ENCODE results near the gene GAGE10.
"Not testable (repeated sequence)": the region's sequence is repeated elsewhere in the genome, so short reads cannot be mapped to it uniquely, and the experiment has no call there.

Gene GAGE10

DNA sequence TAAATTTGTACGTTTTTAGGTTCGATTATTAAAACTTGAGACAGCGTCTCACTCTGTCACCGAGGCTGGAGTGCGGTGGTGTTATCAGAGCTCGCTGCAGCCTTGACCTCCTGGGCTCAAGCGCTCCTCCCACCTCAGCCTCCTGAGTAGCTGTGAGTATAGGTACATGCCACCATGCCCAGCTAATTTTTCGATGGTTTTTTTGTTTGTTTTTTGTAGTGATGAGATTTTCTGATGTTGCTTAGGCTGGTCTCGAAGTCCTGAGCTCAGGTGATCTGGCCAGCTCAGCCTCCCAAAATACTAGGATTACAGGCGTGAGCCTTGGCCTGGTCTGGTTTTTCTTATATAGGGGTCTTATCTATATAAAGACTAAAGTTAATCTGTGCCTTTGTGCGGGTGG lies 27.0 kb downstream of the GAGE10 start:
- DNase-seq = not testable (repeated sequence)

GRCh38 chrX:49331282-49331681 lies 27.8 kb downstream of the GAGE10 start, which contains the start of gene GAGE13:
Gene GAGE13 (plus strand): TSS chrX:49331582. CDS start chrX:49332738, 1,156 bp downstream.
- DNase-seq = not testable (repeated sequence)

GRCh38 chrX:49331841-49332240 lies 28.4 kb downstream of the GAGE10 start:
- DNase-seq = not testable (repeated sequence)

DNA sequence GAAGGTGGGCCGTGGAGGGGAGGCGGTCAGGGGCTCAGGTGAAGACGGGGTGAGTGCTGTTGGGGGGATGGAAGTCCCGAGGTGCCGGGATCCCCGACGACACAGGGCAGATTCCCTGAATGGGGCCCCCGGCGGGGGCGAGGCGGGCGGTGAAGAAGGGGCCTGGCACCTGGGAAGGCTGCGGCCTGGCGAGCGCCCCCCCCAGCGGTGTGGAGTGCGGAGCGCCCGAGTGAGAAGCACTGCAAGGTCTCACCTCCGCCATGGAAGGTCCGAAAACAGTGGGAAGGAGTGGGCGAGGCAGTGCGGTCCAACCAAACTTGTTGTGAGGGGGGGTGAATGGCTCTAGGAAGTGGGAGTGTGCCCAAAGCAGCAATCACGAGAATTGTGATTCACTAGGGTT lies 38.0 kb downstream of the GAGE10 start:
- DNase-seq = not testable (repeated sequence)

DNA sequence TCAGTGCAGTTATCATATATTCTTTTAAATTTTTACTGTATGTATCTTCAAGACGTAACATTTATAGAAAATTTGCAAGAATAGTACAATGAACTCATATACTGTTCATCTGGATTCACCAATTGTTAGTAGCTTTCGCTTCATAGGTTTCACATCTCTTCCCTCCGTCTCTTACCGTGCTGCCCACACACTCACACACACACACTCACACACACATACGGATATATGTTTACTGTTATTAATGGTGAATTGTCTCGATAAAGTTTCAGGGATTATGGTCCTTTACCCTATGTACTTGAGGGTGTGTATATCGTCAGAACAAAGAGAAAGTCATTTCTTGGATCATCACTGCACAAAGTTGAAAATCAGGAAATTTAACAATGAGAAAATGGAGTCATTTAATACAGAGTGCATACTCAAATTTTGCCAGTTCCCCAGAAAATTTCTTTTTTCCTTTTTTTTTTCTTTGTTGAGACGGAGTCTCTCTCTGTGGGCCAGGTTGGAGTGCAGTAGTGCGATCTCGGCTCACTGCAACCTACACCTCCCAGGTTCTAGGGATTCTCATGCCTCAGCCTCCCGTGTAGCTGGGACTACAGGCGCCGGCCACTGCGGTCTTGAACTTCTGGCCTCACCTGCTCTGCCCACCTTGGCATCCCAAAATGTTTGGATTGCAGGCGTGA lies 41.2 kb downstream of the GAGE10 start:
- DNase-seq = not testable (repeated sequence)

DNA sequence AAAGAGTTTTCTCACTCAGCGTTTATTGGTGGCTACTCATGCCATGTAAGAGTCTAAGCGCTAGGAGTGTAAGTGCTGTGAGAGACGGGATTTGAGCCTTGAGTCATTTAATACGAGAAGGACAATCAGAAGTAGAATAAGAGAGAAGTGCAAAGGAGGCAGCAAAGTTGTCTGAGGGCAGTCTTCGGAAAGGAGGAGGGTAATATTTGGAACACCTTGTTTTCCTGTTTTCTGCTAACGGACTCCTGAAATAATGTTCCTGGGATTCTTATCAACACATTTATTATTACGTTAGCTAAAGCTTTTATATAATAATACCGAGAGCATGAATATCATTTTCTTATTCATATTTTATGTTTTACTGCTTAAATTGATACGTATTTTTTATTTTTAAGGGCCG lies 42.0 kb downstream of the GAGE10 start:
- not testable (repeated sequence) for DNase-seq

- DNase-seq = not testable (repeated sequence)
These were observed 42.7 kb downstream of the GAGE10 start for GRCh38 chrX:49346150-49346549.
